Midbrain (tissue), 1 donor: ENCODE measurements around the gene SMG1.
A peak's percentile ranks its signal among the peaks of the same experiment; 100 is the strongest.
"Not testable (repeated sequence)": the region's sequence is repeated elsewhere in the genome, so short reads cannot be mapped to it uniquely, and the experiment has no call there.

Experiments
- DNase-seq: peaks from one replicate; lab custom pipeline; 2025; lab: John Stamatoyannopoulos, UW

Gene SMG1

DNA sequence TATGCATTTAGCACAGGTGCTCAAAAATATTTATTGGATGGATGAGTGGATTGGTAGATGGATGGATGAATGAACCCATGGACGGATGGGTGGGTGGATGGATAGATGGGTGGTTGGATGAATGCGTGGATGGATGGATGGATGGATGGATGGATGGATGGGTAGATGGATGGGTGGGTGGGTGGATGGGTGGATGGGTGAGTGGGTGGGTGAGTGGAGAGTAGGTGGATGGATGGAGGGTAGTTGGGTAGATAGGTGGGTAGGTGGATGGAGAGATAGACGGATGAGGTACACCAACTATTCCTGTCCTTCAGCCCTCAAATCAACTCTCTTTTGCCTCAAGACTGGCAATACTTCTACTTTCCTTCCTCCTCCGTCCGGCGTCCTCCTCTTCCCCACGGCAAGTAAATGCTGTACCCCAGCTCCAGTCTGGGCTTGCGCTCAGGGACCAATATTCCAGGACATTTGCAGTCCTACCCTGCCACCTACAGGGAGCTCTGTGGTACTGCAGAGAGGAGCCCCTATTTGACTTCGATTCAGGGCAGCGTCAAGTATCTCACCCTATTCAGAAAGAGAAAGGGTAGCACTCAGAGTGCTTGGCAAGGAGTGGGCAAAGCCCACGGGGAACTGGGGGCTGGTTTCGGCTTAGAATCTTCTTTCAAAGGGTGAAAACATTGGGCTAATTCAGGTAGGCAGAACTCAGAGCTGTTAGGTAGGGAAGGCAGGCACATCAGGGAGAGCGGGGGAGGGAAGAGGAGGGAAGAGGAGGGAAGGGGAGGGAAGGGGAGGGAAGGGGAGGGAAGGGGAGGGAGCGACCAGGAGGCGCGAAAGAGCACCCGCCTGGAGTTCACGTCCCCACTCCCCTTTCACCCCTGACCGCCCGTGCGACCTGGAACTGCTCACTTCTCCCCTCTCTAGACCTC is 166.3 kb downstream of the SMG1 start:
- DNase-seq, result peak; percentile 41

- DNase-seq, result not testable (repeated sequence)
Observed at GRCh38 chr16:18757960-18758660, 168.1 kb downstream of the SMG1 start.

DNA sequence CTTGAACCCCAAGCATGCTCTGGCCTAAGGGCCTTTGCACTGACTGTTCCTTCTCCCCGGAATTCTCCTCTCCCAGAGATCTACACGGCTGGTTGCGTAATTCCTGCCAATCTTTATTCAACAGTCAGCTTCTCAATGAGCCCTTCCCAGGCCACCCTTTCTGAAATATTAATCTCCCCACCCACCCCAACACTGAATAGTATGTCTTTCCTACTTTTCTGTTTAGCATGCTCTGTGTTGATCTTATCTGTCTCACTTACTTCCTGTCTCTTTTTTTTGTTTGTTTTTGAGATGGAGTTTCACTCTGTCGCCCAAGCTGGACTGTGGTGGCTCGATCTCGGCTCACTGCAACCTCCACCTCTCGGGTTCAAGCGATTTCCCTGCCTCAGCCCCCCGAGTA is 169.6 kb downstream of the SMG1 start:
- not testable (repeated sequence) for DNase-seq
